Measurements from ENCODE around the gene ADAM12.

ADAM12 gene

GRCh38 chr10:126166797-126167196 lies 221.5 kb downstream of the ADAM12 start:
- peak; percentile 69 for DNase-seq

GRCh38 chr10:126165874-126166273 lies 222.4 kb downstream of the ADAM12 start:
- no peak for DNase-seq

GRCh38 chr10:126163506-126163905 lies 224.8 kb downstream of the ADAM12 start:
- DNase-seq = no peak

- no peak for DNase-seq
Measured at GRCh38 chr10:126161691-126162090, 226.6 kb downstream of the ADAM12 start.

- DNase-seq = no peak
Measured at GRCh38 chr10:126160971-126161630, 227.2 kb downstream of the ADAM12 start.

GRCh38 chr10:126160571-126160970 lies 227.7 kb downstream of the ADAM12 start:
- no peak for DNase-seq

- no peak for DNase-seq
Measured at GRCh38 chr10:126158133-126158892, 230.0 kb downstream of the ADAM12 start.

GRCh38 chr10:126157189-126157588 lies 231.1 kb downstream of the ADAM12 start:
- no peak for DNase-seq

- DNase-seq = no peak
Measured at GRCh38 chr10:126156503-126156902, 231.8 kb downstream of the ADAM12 start.

- DNase-seq = no peak
Measured at GRCh38 chr10:126156012-126156411, 232.3 kb downstream of the ADAM12 start.

GRCh38 chr10:126155528-126155927 lies 232.7 kb downstream of the ADAM12 start:
- no peak for DNase-seq

- no peak for DNase-seq
Measured at GRCh38 chr10:126153711-126154628, 234.3 kb downstream of the ADAM12 start.

- no peak for DNase-seq
Measured at GRCh38 chr10:126147866-126148587, 240.2 kb downstream of the ADAM12 start.

GRCh38 chr10:126146771-126147170 lies 241.5 kb downstream of the ADAM12 start:
- no peak for DNase-seq

- DNase-seq = no peak
Measured at GRCh38 chr10:126143117-126143516, 245.2 kb downstream of the ADAM12 start.

- no peak for DNase-seq
Measured at GRCh38 chr10:126140746-126141273, 247.5 kb downstream of the ADAM12 start.

- DNase-seq = no peak
Measured at GRCh38 chr10:126137562-126138221, 250.6 kb downstream of the ADAM12 start.

- no peak for DNase-seq
Measured at GRCh38 chr10:126135941-126136595, 252.2 kb downstream of the ADAM12 start.

- no peak for DNase-seq
Measured at GRCh38 chr10:126135177-126135576, 253.1 kb downstream of the ADAM12 start.

GRCh38 chr10:126133906-126134656 lies 254.2 kb downstream of the ADAM12 start:
- no peak for DNase-seq
